ENCODE data around the gene THADA. TPM values are rescaled to one million over a fixed set of nuclear protein-coding genes. Genes with fewer than 3 reads are reported as not detected.

The THADA gene
- total RNA-seq, 1 donor from 2014 or later: 18.4 TPM

GRCh38 chr2:43326101-43326825, 269.6 kb downstream of the THADA start:
- intact Hi-C loops (cut with DNase I): no loop called here
- no peak for DNase-seq (ENCODE audit: low spot score)

- intact Hi-C loops (cut with DNase I): no loop called here
- no peak for DNase-seq (ENCODE audit: low spot score)
Observed at GRCh38 chr2:43325107-43325811, 270.6 kb downstream of the THADA start.

GRCh38 chr2:43324259-43325106, 271.4 kb downstream of the THADA start:
- no peak for DNase-seq (ENCODE audit: low spot score)
- intact Hi-C loops (cut with DNase I): no loop called here

GRCh38 chr2:43323857-43324256, 272.0 kb downstream of the THADA start:
- intact Hi-C loops (cut with DNase I): no loop called here
- DNase-seq (ENCODE audit: low spot score): no peak

- intact Hi-C loops (cut with DNase I): no loop called here
- no peak for DNase-seq (ENCODE audit: low spot score)
Observed at GRCh38 chr2:43321446-43321845, 274.4 kb downstream of the THADA start.

GRCh38 chr2:43319541-43319940, 276.3 kb downstream of the THADA start:
- intact Hi-C loops (cut with DNase I): no loop called here
- DNase-seq (ENCODE audit: low spot score): no peak

GRCh38 chr2:43318791-43319190, 277.0 kb downstream of the THADA start:
- no peak for DNase-seq (ENCODE audit: low spot score)

GRCh38 chr2:43317680-43318079, 278.2 kb downstream of the THADA start:
- intact Hi-C loops (cut with DNase I): no loop called here
- no peak for DNase-seq (ENCODE audit: low spot score)

More at GRCh38 chr2:43318791-43319190, 277.0 kb downstream of the THADA start:
- intact Hi-C loops (cut with DNase I): no loop called here

- no peak for DNase-seq (ENCODE audit: low spot score)
- intact Hi-C loops (cut with DNase I): no loop called here
Observed at GRCh38 chr2:43317194-43317593, 278.6 kb downstream of the THADA start.

GRCh38 chr2:43315482-43315881, 280.4 kb downstream of the THADA start:
- DNase-seq (ENCODE audit: low spot score): no peak
- intact Hi-C loops (cut with DNase I): no loop called here

- intact Hi-C loops (cut with DNase I): no loop called here
Observed at GRCh38 chr2:43314299-43314927, 281.4 kb downstream of the THADA start.

GRCh38 chr2:43313642-43314017, 282.2 kb downstream of the THADA start:
- no peak for DNase-seq (ENCODE audit: low spot score)
- intact Hi-C loops (cut with DNase I): no loop called here

More at GRCh38 chr2:43314299-43314927, 281.4 kb downstream of the THADA start:
- no peak for DNase-seq (ENCODE audit: low spot score)

- DNase-seq (ENCODE audit: low spot score): no peak
- intact Hi-C loops (cut with DNase I): no loop called here
Observed at GRCh38 chr2:43312755-43313641, 282.8 kb downstream of the THADA start.

- intact Hi-C loops (cut with DNase I): no loop called here
- no peak for DNase-seq (ENCODE audit: low spot score)
Observed at GRCh38 chr2:43311276-43311675, 284.6 kb downstream of the THADA start.

- DNase-seq (ENCODE audit: low spot score): no peak
- intact Hi-C loops (cut with DNase I): no loop called here
Observed at GRCh38 chr2:43309935-43310334, 285.9 kb downstream of the THADA start.

- DNase-seq (ENCODE audit: low spot score): no peak
- intact Hi-C loops (cut with DNase I): no loop called here
Observed at GRCh38 chr2:43307973-43308372, 287.9 kb downstream of the THADA start.

GRCh38 chr2:43307046-43307445, 288.8 kb downstream of the THADA start:
- no peak for DNase-seq (ENCODE audit: low spot score)
- intact Hi-C loops (cut with DNase I): no loop called here

- intact Hi-C loops (cut with DNase I): no loop called here
- DNase-seq (ENCODE audit: low spot score): no peak
Observed at GRCh38 chr2:43306197-43306596, 289.6 kb downstream of the THADA start.

GRCh38 chr2:43305517-43305916, 290.3 kb downstream of the THADA start:
- DNase-seq (ENCODE audit: low spot score): no peak
- intact Hi-C loops (cut with DNase I): no loop called here
